Measurements from ENCODE around the gene MALT1.
"Not testable (repeated sequence)": the region's sequence is repeated elsewhere in the genome, so short reads cannot be mapped to it uniquely, and the experiment has no call there.

The MALT1 gene

DNA sequence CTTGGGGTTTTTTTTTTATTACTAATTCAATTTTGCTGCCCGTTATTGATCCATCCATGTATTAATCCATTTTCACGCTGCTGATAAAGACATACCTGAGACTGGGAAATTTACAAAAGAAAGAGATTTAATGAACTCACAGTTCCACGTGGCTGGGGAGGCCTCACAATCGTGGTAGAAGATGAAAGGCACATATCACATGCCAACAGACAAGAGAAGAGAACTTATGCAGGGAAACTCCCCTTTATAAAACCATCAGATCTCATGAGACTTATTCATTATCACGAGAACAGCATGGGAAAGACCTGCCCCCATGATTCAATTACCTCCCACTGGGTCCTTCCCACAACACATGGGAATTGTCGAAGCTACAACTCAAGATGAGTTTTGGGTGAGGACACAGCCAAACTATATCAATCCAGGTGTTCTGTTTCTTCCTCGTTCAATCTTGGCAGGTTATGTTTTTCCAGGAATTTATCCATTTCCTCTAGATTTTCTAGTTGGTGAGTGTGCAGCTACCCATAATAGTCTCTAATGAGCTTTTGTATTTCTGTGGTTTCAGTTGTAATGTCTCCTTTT, 18.0 kb upstream of the MALT1 start:
- not testable (repeated sequence) for DNase-seq (ENCODE audit: low read depth in 2 of 2)

GRCh38 chr18:58653814-58654509, 17.3 kb upstream of the MALT1 start:
- DNase-seq (ENCODE audit: low read depth in 2 of 2): no peak

DNA sequence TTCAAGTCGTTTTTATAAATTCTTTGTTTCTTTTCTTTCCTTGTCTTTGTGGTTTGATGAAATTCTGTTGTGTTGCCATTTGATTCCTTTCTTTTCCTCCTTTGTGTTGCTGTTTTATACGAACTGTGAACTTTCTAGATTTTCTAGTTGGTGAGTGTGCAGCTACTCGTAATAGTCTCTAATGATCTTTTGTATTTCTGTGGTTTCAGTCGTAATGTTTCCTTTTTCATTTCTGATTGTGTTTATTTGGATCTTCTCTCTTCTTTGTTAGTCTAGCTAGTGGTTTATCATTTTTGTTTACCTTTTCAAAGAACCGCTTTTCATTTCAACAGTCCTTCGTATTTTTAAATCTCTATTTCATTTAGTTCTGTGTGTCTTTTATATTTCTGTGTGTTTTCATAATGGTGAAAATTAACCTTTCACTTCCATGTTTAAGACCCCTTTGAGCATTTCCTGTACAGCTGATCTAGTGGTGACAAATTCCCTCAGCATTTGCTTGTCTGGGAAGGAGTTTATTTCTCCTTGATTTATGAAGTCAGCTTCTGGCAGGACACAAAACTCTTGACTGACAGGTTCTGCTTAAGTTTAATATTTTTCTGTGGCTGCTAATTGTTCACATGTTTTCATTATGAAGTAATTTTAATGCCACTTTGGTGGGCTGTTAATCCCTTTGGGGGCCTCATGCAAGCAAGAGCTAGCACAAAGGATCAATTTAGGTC, 16.2 kb upstream of the MALT1 start:
- DNase-seq (ENCODE audit: low read depth in 2 of 2): no peak

GRCh38 chr18:58657081-58657480, 14.2 kb upstream of the MALT1 start:
- DNase-seq (ENCODE audit: low read depth in 2 of 2): no peak

DNA sequence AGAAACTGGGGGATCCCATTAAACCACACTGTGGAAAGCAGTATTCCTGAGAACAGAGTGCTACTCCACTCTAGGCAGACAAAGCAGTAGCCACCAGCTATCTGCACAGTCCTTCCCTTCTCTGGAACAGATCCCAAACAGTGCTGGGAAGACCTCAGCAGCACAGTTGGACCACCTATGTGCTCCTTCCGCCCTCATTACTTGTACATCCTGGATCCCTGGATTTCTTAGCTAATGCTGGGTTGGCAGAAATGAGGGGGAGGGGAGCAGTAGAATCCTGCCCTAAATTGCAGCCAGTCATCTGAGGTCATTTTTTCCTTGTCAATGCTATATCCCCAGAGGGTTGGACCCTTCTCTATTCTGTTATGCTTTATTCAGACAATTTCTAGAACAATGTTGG, 13.8 kb upstream of the MALT1 start:
- DNase-seq (ENCODE audit: low read depth in 2 of 2): no peak

- DNase-seq (ENCODE audit: low read depth in 2 of 2): no peak
Observed at GRCh38 chr18:58659691-58660090, 11.6 kb upstream of the MALT1 start.

DNA sequence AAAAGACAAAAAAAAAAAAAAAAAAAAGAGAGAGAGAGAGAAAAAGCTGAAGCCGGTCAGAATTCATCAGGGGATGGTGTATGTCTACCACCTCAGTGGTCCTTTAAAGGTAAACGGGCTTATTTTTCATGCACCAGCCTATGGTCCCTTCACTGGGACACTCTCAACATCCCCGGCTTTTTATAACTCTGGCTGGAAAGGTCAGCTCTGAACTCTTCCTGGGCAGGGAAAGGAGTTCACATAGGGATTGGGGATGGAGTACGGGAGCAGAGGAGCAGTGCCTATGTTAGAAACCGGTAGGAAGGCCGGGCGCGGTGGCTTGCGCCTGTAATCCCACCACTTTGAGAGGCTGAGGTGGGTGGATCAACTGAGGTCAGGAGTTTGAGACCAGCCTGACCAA, 10.3 kb upstream of the MALT1 start:
- no peak for DNase-seq (ENCODE audit: low read depth in 2 of 2)

- DNase-seq (ENCODE audit: low read depth in 2 of 2): no peak
Observed at GRCh38 chr18:58661423-58661822, 9.8 kb upstream of the MALT1 start.

GRCh38 chr18:58662118-58662517, 9.1 kb upstream of the MALT1 start:
- DNase-seq (ENCODE audit: low read depth in 2 of 2): no peak

DNA sequence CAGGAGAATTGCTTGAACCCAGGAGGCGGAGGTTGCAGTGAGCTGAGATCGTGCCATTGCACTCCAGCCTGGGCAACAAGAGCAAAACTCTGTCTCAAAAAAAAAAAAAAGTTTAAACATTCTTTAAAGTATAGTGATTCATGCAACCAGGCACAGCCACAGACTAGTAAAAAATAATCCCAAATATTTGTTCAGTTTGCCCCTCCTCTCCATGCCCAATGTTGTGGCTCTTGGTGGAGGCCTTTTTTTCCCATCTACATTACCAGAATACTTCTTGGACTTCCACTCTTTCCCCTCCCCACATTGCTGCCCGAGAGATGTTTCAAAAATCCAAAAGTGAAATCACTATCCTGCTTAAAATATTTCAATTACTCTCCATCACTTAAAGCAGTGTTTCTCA, 5.1 kb upstream of the MALT1 start:
- DNase-seq (ENCODE audit: low read depth in 2 of 2): no peak

- no peak for DNase-seq (ENCODE audit: low read depth in 2 of 2)
Observed at GRCh38 chr18:58668211-58668610, 3.1 kb upstream of the MALT1 start.

DNA sequence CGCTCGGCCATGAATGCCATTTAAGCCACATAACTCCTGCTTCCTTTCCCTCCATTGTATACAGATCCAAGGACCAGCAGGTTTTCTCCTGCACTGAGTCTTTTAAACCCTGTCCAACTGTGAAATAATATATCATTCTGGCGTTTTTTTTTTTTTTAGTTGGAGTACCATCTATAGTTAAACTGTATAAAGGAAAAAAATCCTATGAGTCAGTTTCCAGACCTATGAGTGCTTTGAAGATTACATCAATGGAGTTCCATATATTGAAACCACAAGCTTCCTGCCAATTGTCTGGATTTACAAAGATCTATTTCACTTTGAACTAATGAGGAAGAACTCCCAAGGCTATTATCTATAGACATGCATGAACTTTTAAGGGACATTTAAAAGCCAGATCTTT, 2.4 kb upstream of the MALT1 start:
- no peak for DNase-seq (ENCODE audit: low read depth in 2 of 2)

DNA sequence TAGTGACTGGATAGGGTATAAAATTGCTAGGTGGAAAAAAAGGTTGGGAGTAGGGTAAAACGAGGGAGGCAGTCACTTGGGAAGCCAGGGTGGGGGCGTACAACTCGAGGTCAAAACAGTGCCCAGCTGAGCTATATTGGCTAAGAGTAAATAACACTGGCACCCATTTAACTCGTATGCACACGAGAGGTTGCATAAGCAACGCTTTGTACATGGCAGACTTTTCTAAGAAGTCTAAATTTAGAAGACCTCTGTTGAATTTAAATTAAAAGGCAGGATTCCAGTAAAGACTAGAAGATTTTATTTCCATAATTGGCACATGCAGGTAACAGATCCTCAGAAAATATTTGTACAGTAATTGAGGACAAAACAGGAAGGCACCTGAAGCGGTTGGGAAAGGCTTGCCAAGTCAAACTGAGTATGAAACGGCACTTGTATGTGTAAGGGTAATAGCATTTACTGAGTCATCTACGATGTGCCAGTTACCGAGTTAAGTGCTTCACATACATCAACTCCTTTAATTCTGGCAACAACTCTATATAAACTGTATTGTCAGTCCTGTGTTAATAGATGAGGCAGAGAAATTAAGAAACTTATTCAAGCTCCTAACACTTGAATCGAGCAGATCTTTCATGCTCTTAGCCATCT, 1.4 kb upstream of the MALT1 start:
- no peak for DNase-seq (ENCODE audit: low read depth in 2 of 2)

- DNase-seq (ENCODE audit: low read depth in 2 of 2): no peak
Observed at GRCh38 chr18:58670404-58671110, 708 bp upstream of the MALT1 start.

GRCh38 chr18:58671632-58672564, 633 bp downstream of the MALT1 start:
- peak in 1 of 2 donors; percentile 53 for DNase-seq (ENCODE audit: low read depth in 2 of 2)

DNA sequence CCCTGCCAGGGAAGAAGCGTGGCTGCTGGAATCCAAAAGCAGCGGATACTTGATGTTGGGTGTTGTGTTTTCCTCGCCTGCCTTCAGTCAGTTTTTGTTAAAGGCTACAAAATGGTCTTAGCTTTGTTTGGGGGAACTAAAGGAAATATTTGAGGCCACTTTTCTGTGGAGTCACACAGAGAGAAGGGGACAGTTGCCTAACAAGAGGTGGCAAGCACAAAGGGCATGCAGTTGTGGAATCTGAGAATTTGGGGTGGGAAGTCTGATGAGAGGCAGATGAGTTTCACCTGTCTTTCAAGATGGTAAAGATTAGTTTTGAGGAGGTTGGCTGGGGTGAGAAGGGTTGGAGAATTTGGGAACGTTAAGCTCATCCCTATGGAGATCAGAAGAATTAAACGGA, 2.9 kb downstream of the MALT1 start:
- DNase-seq (ENCODE audit: low read depth in 2 of 2): no peak

- no peak for DNase-seq (ENCODE audit: low read depth in 2 of 2)
Observed at GRCh38 chr18:58674863-58675472, 3.7 kb downstream of the MALT1 start.

DNA sequence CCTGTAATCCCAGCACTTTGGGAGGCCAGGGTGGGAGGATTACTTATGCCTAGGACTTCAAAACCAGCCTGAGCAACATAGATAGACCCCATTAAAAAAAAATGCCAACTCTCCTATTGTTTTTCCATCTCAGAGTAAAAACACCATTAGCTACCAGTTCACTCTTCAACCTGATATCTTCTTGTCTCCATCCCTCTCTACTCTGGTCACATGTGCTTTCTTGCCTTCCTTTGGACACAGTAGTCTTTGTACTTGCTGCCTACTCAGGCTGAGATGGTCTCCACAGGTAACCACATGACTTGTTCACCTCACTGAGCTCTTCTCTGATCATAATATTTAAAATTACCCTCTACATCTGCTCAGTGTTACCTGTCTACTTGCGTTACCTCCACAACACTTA, 5.0 kb downstream of the MALT1 start:
- DNase-seq (ENCODE audit: low read depth in 2 of 2): no peak

- no peak for DNase-seq (ENCODE audit: low read depth in 2 of 2)
Observed at GRCh38 chr18:58682429-58683069, 11.3 kb downstream of the MALT1 start.

- peak; percentile 44 to 54 for DNase-seq (ENCODE audit: low read depth in 2 of 2)
Observed at GRCh38 chr18:58687871-58688308, 16.6 kb downstream of the MALT1 start.
